Myocyte (in vitro differentiated cells): ENCODE results near the gene ATF7IP2. TPM values are rescaled to one million over a fixed set of nuclear protein-coding genes. Genes with fewer than 3 reads are reported as not detected.
"Not testable (repeated sequence)": the region's sequence is repeated elsewhere in the genome, so short reads cannot be mapped to it uniquely, and the experiment has no call there.

Experiments used
- DNase-seq: peaks from one replicate; pipeline ENCODE4 v3.0.0-alpha.2; 2012; ENCODE audit warnings: low read depth
- polyA plus RNA-seq: library from polyadenylated mRNA; unstranded; fragments of >200 nt; gene quantifications from one replicate; pipeline ENCODE4 v1.2.1, GENCODE V29; 2012; ENCODE audit warnings: missing spikeins
- total RNA-seq: library from RNA; depleted of rRNA; stranded (reverse); fragments of >200 nt; gene quantifications from 2 replicates; pipeline ENCODE4 v1.2.3, GENCODE V29; 2014

ATF7IP2 gene
- total RNA-seq: 4.7 and 10.1 TPM in 2 replicates
- polyA plus RNA-seq: 6.6 TPM

DNA sequence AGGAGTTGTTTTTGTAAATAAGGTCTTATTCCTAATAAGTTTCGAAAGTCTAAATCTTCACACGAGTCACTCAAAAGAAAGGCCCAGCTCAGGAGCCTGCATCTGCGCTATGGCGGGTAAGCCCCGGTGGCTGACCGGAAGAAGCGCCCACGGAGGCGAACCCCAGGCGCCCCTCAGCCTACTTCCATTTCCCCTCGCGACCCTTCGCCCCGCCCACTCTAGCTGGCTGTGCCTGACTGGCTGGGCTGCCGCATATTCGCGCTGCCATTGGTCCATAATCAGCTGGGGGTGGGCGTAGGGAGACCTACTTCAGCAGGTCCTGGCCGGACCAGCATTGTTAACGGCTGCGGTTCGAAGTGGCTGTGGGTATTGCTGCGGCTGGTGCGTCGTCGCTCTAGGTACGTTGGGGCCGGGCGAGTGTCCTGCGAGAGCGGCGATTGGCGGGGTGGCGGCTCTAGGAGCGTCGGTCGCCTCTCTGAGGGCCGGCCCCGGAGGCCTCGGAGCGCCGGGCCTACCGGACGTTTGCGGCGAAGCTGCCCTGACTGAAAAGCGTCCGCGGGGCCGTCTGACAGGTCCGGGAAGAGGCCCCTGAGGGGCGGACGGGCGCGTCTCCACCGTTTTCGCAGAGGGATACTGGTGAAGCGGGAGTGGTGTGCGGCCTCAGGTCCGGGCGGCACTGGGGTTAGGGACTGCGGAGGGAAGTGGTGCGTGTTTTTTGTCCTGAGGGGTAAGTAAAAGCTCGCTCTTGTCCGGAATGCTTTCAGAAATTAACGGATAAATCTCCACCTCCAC, at the start of gene ATF7IP2:
ATF7IP2 (plus strand) TSS at position 337 of the 792 bp plus-strand sequence. CDS start 44,560 bp downstream, outside the sequence.
- peak; percentile 93 for DNase-seq

GRCh38 chr16:10338426-10338825, 47.4 kb upstream of the ATF7IP2 start:
- DNase-seq: no peak

DNA sequence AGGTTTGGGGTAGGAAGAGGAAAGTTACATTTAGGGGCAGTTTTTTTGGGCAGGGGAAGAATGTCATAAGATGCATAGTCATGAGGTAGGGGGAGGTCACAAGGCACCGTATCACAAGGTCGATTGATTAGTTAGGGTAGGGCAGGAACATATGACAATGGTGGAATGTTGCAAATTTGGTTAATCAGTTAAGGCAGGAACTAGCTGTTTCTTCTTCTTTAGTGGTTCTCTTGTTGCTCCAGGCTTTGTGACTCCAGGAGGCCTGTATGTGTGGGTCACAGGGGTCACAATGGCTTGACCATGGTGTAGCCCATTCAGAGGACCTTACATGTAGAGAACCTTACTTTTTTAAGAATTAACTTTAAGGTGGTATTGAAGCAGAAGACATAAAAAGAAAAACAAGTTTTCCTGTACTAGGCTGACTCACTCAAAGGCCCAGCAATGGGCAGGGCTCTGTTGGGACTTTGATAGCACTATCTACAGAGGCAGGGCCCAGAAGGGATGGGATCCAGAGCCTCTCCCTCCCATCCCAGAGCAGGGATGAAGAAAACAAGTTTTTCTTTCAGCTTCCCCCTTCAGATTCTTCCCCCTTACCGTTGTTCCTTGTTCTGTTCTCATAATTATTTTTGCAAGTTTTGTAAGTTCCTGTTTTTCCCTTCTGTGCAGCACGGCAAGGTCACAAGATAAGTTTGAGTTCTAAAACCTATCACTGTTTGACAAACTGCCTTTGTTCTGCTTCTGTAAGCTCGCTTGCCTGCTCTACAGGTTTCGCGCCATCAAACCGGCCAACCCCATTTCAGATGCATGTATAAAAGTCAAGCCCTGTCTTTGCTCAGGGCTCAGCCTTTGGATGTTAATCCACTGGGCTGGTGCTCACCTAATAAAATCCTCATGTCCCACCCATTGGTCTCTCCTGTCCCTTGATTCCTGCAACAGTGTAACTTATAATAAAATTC, 45.8 kb upstream of the ATF7IP2 start:
- DNase-seq: no peak

DNA sequence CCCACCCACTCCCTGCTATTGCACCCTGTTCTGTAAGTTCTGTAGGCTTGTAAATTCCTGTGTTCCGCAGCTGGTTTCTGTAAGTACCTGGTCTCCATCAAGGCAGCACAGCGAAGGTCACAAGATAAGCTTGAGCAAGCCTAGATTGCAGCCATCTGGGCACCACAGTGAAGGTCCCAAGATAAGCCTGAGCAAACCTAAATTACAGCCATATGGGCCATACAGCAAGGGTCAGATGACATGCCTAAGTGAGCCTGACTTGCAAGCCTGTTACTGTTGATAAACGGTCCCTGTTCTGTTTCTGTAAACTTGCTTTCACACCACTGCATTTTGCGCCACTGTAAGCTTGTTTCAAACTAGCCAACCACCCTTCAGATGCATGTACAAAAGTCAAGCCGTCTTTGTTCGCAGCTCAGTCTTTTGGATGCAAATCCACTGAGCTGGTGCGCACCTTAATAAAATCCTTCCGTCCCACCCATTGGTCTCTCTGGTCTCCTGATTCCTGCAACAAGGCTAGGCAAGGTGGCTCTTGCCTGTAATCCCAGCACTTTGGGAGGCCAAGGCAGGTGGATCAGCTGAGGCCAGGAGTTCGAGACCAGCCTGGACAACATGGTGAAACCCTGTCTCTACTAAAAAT, 42.6 kb upstream of the ATF7IP2 start:
- DNase-seq: no peak

GRCh38 chr16:10344699-10345098, 41.2 kb upstream of the ATF7IP2 start:
- DNase-seq: not testable (repeated sequence)

DNA sequence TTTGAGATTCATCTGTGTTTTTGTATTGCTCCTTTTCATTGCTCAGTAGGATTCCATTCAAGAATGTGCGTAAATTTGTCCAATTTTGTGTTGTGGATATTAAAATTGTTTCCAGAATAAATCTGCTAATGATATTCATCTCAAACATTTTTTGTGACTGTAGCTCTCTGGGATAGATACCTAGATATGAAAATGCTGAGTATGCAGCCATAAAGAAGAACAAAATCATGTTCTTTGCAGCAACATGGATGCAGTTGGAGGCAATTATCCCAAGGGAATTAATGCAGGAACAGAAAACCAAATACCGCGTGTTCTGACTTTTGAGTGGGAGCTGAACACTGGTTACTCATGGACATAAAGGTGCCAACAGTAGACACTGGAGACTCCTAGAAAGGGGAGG, 40.2 kb upstream of the ATF7IP2 start:
- no peak for DNase-seq

DNA sequence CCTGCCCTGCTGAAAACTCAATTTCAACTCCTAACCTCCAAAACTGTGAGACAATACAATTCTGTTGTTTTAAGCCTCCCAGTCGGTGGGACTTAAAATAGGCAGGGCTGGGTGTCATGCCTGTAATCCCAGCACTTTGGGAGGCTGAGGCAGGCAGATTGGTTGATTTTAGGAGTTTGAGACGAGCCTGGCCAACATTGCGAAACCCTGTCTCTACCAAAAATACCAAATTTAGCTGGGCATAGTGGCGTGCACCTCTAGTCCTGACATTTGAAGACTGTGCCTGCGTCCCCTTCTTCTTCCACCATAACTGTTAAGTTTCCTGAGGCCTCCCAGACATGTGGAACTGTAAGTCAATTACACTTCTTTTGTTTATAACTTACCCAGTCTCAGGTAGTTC, 36.0 kb upstream of the ATF7IP2 start:
- no peak for DNase-seq

GRCh38 chr16:10352262-10352661, 33.6 kb upstream of the ATF7IP2 start:
- DNase-seq: no peak

DNA sequence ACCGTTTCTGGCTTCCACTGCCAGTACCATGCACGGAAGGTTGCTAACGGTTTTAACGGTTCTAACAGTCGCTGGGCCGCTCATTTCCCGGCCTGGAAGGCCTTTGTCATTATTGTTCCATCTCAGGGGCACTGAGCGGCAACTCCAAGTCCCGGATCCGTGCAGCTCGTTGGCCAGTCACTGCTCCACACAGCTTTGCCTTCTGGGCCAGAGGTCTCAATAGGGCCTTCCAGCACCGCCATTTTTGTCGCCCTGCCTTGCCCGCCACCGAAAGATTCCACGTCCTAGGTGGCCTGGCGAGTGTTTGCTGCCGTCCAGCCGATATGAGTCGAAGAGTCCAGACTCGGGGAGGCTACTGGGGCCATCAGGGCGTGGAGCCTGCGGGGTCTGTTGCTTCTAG, 30.3 kb upstream of the ATF7IP2 start:
- DNase-seq: no peak

DNA sequence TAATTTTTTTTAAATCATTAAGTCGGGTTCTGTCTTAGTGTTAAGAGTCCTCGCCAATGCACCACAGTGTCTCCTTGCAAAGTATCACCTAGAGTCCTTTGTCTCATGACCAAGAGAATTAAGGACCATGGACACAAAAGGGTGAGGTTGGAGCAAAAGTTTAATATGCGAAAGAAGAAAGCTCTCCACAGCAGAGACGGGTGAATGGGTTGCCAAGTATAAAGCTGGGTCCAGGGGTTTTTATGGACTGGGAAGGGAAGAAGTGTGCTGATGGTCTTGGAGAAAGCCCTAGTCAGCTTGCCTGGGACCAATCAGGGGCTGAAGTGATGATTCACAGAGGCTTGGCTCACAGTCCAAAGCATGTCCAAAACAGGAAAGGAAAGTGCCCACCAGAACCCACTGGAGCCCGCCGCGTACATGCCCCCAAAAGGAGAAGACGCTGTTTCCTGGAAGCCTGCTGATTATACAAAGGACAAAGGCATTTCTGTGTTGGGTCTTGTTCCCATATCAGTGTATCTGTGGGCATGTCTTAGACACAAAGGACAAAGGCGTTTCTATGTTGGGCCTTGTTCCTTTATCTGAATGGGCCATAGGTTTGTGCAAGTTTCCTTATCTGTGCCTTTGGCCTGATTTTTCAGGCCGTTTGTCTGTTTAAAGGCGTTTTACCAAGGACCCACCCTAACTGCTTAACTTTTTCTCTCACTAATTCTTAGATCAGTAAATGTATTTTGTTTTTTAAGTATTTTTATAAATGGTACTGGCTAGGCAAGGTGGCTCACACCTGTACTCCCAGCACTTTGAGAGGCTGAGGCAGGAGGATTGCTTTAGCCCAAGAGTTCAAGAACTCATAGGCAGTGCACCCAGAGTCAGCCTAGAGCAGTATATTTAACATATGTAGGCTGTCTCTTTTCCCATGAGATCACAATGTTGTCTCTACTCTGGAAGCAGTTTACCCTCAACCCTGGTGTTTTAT, 28.7 kb upstream of the ATF7IP2 start:
- no peak for DNase-seq

- not testable (repeated sequence) for DNase-seq
Measured at GRCh38 chr16:10361747-10362076, 24.1 kb upstream of the ATF7IP2 start.

DNA sequence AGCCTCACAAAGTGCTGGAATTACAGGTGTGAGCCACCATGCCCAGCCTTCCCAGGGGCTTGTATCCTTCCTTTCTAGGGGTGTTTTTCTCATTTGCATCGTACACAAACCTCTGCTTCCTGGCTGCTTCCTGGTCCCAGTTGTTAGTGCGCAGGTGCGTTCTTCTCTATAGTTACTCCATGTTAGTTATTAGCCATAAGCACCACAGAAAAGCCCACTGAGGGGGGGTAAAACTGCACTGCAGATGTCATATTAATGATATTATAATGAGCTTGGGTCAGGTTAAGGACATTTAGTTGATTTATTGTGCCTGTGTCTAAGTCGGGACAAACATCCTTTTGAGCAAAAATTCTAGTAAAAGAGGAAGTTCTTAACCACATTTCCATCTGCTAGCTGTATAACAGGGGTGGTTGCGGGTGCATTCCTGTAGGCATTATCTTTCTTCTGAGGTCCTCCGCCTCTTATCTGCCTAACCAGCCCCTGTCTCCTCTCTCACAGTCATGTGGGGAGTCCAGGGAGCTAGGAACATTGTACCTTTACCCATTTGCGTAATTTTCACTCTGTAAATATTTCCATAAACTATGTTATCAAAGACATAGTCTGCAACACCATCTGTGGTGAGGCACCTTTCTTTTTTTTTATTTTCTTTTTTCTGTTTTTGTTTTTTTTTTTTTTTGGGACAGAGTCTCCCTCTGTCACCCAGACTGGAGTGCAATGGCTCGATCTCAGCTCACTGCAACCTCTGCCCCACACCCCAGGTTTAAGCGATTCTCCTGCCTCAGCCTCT, 23.6 kb upstream of the ATF7IP2 start:
- DNase-seq: no peak

DNA sequence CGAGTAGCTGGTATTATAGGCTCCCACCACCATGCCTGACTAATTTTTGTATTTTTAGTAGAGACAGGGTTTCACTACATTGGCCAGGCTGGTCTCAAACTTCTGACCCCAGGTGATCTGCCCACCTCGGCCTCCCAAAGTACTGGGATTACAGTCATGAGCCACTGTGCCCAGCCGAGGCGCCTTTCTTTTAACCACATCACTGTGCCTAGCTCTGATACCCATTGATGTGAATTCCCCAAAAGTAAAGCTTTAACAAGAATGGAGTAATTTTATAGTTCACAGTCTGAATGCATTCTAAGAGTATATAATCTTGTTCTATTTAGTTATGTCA, 23.0 kb upstream of the ATF7IP2 start:
- not testable (repeated sequence) for DNase-seq

DNA sequence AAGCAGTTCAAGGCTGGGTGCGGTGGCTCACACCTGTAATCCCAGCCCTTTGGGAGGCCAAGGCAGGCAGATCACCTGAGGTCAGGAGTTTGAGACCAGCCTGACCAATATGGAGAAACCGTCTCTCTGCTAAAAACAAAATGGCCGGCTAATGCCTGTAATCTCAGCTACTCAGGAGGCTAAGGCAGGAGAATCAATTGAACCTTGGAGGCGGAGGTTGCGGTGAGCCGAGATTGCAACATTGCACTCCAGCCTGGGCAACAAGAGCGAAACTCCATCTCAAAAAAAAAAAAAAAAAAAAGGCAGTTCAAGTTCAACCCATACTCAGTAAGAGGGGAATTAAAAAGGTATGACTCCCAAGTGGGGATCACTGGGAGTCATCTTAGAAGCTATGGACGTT, 19.2 kb upstream of the ATF7IP2 start:
- DNase-seq: not testable (repeated sequence)

DNA sequence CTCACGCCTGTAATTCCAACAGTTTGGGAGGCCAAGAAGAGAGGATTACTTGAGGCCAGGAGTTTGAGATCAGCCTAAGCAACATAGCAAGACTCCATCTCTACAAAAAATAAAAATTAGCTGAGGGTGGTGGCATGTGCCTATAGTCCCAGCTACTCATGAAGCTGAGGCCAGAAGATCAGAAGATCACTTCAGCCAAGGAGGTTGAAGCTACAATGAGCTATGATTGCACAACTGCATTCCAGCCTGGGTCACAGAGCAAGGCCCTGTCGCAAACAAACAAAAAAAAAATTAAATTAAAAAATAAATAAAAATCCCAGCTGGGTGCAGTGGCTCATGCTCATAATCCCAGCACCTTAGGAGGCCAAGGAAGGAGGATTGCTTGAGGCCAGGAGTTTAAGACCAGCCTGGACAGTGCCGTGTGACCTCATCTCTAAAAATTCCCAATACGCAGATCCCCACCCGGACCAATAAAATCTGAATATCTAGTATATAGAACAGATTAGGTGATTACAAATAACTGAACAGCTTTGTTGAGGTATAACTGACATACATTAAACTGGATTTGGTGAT, 18.2 kb upstream of the ATF7IP2 start:
- no peak for DNase-seq

DNA sequence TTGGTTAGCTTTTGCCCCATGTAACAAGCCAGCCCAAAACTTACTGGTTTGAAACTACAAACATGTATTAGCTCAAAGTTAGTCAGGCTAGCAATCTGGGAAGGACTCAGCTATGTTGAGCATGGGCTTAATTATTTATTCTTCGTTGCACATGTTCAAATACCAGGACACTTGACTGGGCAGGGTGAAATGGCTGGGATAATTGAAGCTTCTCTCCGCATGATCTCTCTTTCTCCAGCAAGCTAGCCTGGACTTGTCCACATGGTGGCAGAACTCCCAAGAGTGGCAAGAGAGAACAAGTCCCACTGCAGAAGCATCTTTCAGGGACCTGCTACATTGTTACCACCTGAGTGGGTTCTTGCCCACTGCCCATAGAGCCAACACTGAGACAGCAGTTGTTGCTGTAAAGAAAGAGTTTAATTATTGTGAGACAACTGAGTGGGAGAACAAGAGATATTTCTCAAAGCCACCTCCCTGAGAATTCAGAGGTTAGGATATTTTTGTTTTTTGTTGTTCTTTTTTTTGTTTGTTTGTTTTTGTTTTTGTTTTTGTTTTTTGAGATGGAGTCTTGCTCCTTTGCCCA, 16.8 kb upstream of the ATF7IP2 start:
- DNase-seq: peak; percentile 10

GRCh38 chr16:10370096-10370726, 15.7 kb upstream of the ATF7IP2 start:
- DNase-seq: no peak

- no peak for DNase-seq
Measured at GRCh38 chr16:10371592-10371991, 14.3 kb upstream of the ATF7IP2 start.

- DNase-seq: no peak
Measured at GRCh38 chr16:10373556-10373955, 12.3 kb upstream of the ATF7IP2 start.
